ENCODE results near the gene GHRHR. TPM values are rescaled to one million over a fixed set of nuclear protein-coding genes. Genes with fewer than 3 reads are reported as not detected.

Gene GHRHR
- polyA plus RNA-seq, 1 donor from 2014 or later: not detected

- H3K4me3 ChIP-seq (ENCODE audit: low read length): no peak overlapping the region
- no peaks in the 10 kb centered on the region for H3K79me2 ChIP-seq (replicated peaks; ENCODE audit: insufficient read depth, low read length)
- no peak overlapping the region for H2AFZ ChIP-seq (ENCODE audit: low read depth, low read length)
- TF ChIP-seq POLR2AphosphoS5 (IDR thresholded peaks at IDR 0.05): no peak
- TF ChIP-seq, protein P1, sequence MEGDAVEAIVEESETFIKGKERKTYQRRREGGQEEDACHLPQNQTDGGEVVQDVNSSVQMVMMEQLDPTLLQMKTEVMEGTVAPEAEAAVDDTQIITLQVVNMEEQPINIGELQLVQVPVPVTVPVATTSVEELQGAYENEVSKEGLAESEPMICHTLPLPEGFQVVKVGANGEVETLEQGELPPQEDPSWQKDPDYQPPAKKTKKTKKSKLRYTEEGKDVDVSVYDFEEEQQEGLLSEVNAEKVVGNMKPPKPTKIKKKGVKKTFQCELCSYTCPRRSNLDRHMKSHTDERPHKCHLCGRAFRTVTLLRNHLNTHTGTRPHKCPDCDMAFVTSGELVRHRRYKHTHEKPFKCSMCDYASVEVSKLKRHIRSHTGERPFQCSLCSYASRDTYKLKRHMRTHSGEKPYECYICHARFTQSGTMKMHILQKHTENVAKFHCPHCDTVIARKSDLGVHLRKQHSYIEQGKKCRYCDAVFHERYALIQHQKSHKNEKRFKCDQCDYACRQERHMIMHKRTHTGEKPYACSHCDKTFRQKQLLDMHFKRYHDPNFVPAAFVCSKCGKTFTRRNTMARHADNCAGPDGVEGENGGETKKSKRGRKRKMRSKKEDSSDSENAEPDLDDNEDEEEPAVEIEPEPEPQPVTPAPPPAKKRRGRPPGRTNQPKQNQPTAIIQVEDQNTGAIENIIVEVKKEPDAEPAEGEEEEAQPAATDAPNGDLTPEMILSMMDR (IDR thresholded peaks at IDR 0.05; ENCODE audit: poor library complexity, severe bottlenecking): no peak
- H4K20me1 ChIP-seq (ENCODE audit: insufficient read depth): no peaks in the 10 kb centered on the region
- H3K9me2 ChIP-seq (ENCODE audit: insufficient read depth, low read length): no peaks in the 10 kb centered on the region
- H3K27ac ChIP-seq (ENCODE audit: low read length): no peak overlapping the region
- no peak overlapping the region for H3K9ac ChIP-seq (ENCODE audit: low read length)
- no peak overlapping the region for H3K4me2 ChIP-seq (ENCODE audit: low read length)
- no peaks in the 10 kb centered on the region for H3K27me3 ChIP-seq (ENCODE audit: insufficient read depth, low read depth, low read length)
- no peaks in the 10 kb centered on the region for H3F3A ChIP-seq (ENCODE audit: insufficient read depth, low read length, poor library complexity, severe bottlenecking)
- H3K36me3 ChIP-seq (ENCODE audit: insufficient read depth, low read length): no peaks in the 10 kb centered on the region
- no peaks in the 10 kb centered on the region for H3K9me3 ChIP-seq (ENCODE audit: low read length)
Observed at GRCh38 chr7:30997316-30997715, 33.6 kb downstream of the GHRHR start.

DNA sequence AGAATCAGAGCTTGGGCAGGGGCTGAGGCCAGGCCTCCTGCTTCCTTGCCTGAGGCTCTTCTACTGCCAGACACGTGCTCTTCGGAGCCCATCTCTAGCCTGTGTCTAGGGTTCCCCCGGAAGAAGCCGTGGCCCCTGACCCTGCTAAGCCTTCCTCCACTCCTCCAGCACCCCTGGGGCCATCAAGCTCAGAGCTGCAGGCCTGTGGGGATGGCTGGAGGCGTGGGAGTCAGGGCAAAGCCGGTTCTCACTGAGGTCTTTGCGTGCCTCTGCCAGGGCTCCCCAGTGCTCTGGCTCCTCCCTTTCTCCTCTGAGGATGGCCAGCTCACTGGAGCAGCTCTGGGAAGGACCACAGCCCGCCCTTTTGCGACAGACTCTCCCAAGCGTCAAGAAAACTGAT, 34.4 kb downstream of the GHRHR start:
- H3K9me3 ChIP-seq (ENCODE audit: low read length): no peaks in the 10 kb centered on the region
- H3K79me2 ChIP-seq (replicated peaks; ENCODE audit: insufficient read depth, low read length): no peaks in the 10 kb centered on the region
- H3K4me3 ChIP-seq (ENCODE audit: low read length): no peak overlapping the region
- H4K20me1 ChIP-seq (ENCODE audit: insufficient read depth): no peaks in the 10 kb centered on the region
- H3K4me2 ChIP-seq (ENCODE audit: low read length): no peak overlapping the region
- no peak for TF ChIP-seq EZH2 (IDR thresholded peaks at IDR 0.05; ENCODE audit: borderline replicate concordance, insufficient read depth, low read length, poor library complexity, severe bottlenecking)
- no peak overlapping the region for H3K27ac ChIP-seq (ENCODE audit: low read length)
- no peaks in the 10 kb centered on the region for H3K36me3 ChIP-seq (ENCODE audit: insufficient read depth, low read length)
- H3K27me3 ChIP-seq (ENCODE audit: insufficient read depth, low read depth, low read length): no peaks in the 10 kb centered on the region
- H2AFZ ChIP-seq (ENCODE audit: low read depth, low read length): no peak overlapping the region
- H3K9me2 ChIP-seq (ENCODE audit: insufficient read depth, low read length): no peaks in the 10 kb centered on the region
- no peaks in the 10 kb centered on the region for H3F3A ChIP-seq (ENCODE audit: insufficient read depth, low read length, poor library complexity, severe bottlenecking)
- H3K9ac ChIP-seq (ENCODE audit: low read length): no peak overlapping the region

DNA sequence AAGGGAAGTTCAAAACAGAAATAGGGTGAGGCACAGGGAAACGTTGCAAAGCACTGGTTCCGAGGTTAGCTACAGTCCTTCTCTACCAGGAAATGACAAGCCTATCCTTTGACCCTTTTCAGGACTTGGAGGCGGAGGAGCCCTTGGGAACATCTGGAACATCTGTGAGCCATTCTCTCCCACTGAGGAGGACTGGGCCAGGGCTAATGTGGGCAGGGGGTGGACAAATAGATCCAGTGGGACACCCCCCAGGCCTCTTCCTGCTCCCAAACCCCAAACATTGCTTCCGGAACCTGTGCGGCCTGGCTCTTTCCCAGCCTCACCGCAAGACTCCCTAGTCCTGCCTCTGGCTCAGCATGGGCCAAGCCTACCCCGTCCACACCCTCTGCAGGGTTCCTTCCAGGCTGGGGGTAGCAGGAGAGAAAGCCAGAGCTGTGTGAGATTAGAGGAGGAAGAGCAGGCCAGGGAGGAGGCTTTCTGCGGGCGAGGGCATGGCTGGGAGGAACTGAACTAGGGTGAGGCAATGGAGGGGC, 36.5 kb downstream of the GHRHR start:
- H3K4me2 ChIP-seq (ENCODE audit: low read length): no peak overlapping the region
- no peaks in the 10 kb centered on the region for H4K20me1 ChIP-seq (ENCODE audit: insufficient read depth)
- H3K9ac ChIP-seq (ENCODE audit: low read length): no peak overlapping the region
- no peak overlapping the region for H3K4me3 ChIP-seq (ENCODE audit: low read length)
- no peak overlapping the region for H3K27ac ChIP-seq (ENCODE audit: low read length)
- TF ChIP-seq RAD21 (conservative IDR thresholded peaks at IDR 0.05): no peak
- no peaks in the 10 kb centered on the region for H3K27me3 ChIP-seq (ENCODE audit: insufficient read depth, low read depth, low read length)
- H3K79me2 ChIP-seq (replicated peaks; ENCODE audit: insufficient read depth, low read length): no peaks in the 10 kb centered on the region
- H3K36me3 ChIP-seq (ENCODE audit: insufficient read depth, low read length): no peaks in the 10 kb centered on the region
- no peaks in the 10 kb centered on the region for H3K9me2 ChIP-seq (ENCODE audit: insufficient read depth, low read length)
- H2AFZ ChIP-seq (ENCODE audit: low read depth, low read length): no peak overlapping the region
- H3K9me3 ChIP-seq (ENCODE audit: low read length): no peaks in the 10 kb centered on the region
- H3F3A ChIP-seq (ENCODE audit: insufficient read depth, low read length, poor library complexity, severe bottlenecking): no peaks in the 10 kb centered on the region

DNA sequence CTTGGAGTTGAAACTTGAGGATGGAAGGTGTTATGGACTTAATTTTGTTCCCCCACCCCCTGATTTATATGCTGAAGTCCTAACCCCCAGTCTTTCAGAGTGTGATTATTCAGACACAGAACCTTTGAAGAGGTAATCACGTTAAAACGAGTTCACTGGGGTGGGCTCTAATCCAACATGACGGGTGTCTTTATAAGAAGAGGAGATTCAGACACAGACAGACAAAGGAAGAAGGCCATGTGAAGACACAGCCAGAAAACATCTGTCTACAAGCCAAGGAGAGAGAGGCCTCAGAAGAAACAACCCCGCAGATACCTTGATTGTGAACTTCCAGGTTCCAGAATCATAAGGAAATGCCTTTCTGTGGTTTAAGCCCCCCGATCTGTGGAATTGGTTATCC, 37.0 kb downstream of the GHRHR start:
- H3K27me3 ChIP-seq (ENCODE audit: insufficient read depth, low read depth, low read length): no peaks in the 10 kb centered on the region
- H3F3A ChIP-seq (ENCODE audit: insufficient read depth, low read length, poor library complexity, severe bottlenecking): no peaks in the 10 kb centered on the region
- H3K36me3 ChIP-seq (ENCODE audit: insufficient read depth, low read length): no peaks in the 10 kb centered on the region
- no peak overlapping the region for H3K4me3 ChIP-seq (ENCODE audit: low read length)
- no peak overlapping the region for H3K9ac ChIP-seq (ENCODE audit: low read length)
- no peak overlapping the region for H3K4me2 ChIP-seq (ENCODE audit: low read length)
- no peak overlapping the region for H3K27ac ChIP-seq (ENCODE audit: low read length)
- no peaks in the 10 kb centered on the region for H4K20me1 ChIP-seq (ENCODE audit: insufficient read depth)
- no peaks in the 10 kb centered on the region for H3K9me2 ChIP-seq (ENCODE audit: insufficient read depth, low read length)
- H2AFZ ChIP-seq (ENCODE audit: low read depth, low read length): no peak overlapping the region
- TF ChIP-seq RAD21 (conservative IDR thresholded peaks at IDR 0.05): no peak
- H3K9me3 ChIP-seq (ENCODE audit: low read length): no peaks in the 10 kb centered on the region
- H3K79me2 ChIP-seq (replicated peaks; ENCODE audit: insufficient read depth, low read length): no peaks in the 10 kb centered on the region

Measured in neural cell (in vitro differentiated cells).